ENCODE results near the gene AMZ1.
"Not testable (repeated sequence)": the region's sequence is repeated elsewhere in the genome, so short reads cannot be mapped to it uniquely, and the experiment has no call there.

Gene AMZ1

DNA sequence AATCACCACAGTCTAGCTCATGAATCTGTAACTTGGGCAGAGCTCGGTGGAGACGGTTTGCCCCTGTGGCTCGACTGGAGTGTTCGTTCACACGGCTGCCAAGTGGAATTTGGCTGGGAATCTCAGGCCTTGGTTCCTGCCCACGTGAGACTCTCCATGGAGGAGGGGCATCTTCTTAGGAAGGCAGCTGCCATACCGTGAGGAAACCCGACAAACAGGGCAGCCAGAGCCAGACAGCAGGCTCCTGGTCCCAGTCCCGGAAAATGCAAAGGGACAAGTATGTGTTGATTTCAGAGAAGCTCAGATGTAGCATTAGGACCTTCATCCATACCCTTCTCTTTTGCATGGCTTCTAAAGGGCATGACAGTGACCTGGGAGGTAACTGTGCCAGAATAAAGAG is 26.6 kb downstream of the AMZ1 start:
- no peak for DNase-seq

GRCh38 chr7:2715341-2716231 is 27.6 kb downstream of the AMZ1 start:
- no peak for DNase-seq

GRCh38 chr7:2716488-2716887 is 28.5 kb downstream of the AMZ1 start:
- DNase-seq = no peak

DNA sequence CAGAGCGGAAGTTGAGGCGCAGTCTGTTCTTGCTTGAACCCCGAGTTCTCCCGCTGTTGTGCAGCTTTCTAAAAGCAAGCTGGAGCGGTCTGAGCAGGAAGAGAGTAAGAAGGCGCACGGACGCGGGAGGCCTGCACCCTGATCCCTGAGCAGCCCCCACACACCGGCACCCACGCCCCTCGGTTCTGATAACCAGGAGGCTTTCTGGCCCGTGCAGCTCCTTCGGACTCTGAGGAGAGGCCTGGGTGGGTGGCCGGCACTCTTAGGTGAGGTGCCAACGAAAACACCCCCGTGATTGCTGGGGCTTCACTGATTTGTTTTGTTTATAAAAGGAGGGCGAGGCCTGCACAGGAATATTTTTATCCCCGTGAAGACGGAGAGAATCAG is 28.9 kb downstream of the AMZ1 start:
- no peak for DNase-seq

DNA sequence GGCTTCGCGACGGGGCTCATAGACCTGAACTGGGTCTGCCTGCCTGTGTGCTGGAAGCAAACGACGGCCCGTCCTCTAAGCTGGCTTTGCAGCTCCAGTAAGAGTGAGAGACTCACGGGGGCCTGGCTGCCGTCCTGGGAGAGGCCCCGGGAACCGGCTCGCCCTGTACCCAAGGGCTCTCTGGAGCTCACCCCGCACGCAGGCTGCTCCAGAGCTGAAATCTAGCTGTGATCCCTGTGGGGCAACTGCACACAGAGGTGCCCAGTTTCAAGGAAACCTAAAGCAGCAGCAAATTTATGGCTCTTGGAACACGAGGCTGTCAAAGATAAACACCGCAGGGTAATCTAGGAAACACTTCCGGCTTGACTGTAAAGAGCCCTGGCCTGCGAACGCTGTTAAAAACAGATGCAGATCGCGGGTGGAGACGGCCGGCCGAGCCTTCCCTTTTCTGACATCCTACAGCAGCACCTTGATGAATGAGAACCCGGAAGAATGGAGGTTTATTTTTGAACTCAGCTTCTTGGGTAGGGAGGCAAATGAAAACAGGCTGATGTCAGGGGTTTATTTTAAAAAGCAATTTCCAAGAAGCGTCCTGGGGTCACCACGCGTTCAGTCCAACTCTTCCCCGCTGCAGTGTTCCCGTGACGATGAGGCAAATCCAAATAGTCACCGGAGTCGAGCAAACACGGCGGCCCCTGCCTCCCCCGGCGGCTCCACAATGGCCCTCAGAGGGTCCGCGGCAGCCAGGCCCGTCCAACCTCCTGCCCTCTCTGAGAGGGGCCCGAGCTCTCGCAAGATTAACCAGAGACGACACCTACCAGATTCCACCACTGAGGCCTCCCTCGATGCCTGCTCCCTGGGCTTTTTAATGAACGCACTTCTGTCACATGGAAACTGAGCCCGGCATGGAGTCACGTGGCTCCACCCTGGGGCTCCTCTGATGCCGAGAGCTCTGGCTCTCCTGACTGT is 29.6 kb downstream of the AMZ1 start:
- DNase-seq = no peak

GRCh38 chr7:2718296-2718965 is 30.4 kb downstream of the AMZ1 start:
- no peak for DNase-seq

DNA sequence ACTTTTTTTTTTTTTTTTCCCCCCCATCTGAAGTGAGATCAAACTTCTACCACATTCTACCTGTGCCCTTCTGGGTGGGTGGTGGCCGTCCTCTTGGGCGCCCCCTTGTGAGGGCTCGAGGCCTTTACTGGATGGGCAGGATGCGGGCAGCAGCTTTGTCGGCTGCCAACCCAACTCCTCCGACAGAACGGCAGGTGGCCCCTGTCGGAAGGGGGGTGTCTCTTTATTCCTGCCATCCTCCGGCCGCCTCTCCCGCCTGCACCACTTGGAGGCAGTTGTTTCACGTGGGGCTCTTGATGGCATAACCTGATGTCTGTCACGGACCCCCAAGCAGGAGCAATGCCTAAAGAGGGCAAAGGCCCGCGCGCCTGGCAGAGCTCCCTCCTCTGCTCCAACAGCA is 31.0 kb downstream of the AMZ1 start:
- no peak for DNase-seq

GRCh38 chr7:2720024-2720423 is 32.0 kb downstream of the AMZ1 start:
- DNase-seq = no peak

GRCh38 chr7:2721842-2722241 is 33.8 kb downstream of the AMZ1 start:
- no peak for DNase-seq

DNA sequence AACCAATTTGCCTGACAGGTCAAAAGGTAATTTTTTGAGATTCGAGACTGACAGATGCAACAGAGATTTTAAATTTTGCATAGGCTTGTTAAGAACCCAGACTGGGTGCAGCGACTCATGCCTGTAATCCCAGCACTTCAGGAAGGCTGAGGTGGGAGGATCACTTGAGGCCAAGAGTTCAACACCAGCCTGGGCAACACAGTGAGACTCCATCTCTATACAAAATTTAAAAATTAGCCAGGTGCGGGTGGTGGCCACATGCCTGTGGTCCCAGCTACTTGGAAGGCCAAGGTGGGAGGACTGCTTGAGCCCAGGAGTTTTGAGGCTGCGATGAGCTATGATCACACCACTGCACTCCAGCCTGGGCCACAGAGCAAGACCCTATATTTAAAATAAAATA is 34.6 kb downstream of the AMZ1 start:
- no peak for DNase-seq

DNA sequence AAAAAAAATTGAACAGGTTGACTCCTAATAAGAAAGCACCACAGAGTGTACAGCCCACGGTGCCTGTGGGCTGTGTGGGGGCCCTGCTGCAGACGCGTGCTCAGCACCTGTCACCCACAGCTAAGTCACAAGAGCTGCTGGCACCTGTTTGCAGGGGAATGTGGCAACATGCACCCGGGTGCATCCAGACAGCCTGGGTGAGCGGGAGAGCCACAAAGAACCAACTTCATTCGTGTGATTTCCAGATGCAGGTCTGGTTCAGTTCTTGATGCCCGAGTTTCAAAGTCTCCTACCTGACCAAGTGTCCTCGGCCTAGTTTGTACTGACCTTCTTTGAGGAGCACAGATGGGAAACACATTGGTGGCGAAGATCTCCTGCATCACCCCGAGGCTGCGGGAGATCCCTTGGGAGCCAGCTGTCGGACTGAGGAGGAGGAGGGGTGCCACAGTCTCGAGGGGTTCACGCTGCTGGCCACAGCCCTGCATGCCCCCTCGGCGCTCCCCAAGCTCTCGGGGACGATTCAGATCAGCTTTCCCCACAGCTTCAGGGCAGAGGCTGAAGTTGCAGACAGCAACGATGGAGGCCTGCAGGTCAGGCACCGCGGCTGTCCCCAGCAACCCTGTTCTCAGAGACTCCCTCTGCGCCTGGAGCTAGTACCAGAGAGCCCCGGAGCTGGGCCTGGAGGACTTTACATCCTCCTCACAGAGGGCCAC is 35.3 kb downstream of the AMZ1 start:
- no peak for DNase-seq

DNA sequence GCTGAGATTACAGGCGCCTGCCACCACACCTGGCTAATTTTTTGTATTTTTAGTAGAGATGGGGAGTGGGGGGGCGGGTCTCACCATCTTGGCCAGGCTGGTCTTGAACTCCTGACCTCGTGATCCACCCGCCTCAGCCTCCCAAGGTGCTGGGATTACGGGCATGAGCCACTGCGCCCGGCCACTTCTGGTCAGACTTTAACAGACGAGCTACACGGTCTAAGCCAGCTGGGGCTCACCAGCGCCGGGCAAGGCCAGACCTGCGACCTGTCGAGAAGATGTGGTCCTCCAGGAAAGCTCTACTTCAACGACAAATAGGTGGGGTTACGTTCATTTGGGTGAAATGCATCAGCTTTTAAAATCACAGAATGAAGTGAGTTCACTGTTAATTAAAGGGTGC is 36.0 kb downstream of the AMZ1 start:
- DNase-seq = not testable (repeated sequence)

GRCh38 chr7:2724453-2725177 is 36.6 kb downstream of the AMZ1 start:
- no peak for DNase-seq

- no peak for DNase-seq
These were observed 37.4 kb downstream of the AMZ1 start for GRCh38 chr7:2725178-2726105.

- DNase-seq = no peak
These were observed 38.5 kb downstream of the AMZ1 start for GRCh38 chr7:2726316-2727018.

DNA sequence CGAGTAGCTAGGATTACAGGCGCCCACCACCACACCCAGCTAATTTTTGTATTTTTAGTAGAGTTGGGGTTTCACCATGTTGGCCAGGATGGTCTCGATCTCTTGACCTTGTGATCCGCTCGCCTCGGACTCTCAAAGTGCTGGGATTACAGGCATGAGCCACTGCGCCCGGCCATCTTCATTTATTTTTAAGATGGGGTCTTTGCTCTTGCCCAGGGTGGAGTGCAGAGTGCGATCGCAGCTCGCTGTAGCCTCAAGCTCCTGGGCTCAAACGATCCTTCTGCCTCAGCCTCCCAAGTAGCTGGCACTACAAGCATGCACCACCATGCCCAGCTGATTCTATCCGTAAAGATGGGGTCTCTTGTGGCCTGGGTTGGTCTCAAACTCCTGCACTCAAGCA is 39.2 kb downstream of the AMZ1 start:
- DNase-seq = not testable (repeated sequence)

DNA sequence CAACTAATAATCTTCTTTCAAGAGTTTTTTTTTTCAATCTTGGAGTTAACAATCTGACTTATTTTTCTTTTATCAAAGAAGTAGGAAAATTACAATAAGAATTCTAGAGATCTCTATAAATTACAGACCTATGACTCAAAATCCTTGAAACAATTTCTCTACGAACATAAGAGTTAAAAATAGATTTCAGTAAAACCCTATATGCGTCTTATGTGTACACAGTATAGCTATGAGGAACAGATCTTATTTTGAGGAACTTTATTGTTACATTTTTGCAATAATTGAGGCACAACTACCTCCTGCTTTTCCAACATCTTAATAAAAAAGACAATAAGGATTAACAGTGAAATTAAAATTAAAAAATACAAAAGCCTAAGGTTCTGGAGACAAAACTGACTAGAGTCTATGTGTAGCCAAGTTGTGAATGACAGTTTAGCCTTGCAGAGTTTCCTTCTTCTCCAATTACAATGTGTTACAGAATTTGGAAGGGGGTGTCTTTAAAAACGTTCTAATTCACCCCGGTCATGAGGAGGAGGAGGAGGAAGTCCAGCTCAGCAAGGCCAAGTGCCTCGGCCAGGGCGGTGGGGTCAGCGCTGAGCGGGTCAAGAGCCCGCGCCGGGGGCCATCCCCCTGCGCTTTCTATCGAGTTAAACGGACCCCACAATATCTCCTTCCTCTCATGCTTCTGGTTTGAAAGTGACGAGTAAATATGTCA is 40.5 kb downstream of the AMZ1 start:
- DNase-seq = no peak

- no peak for DNase-seq
These were observed 41.3 kb downstream of the AMZ1 start for GRCh38 chr7:2729031-2729892.

Measured in HCEC 1CT (cell line).